Osteocyte (in vitro differentiated cells): ENCODE measurements around the gene ZNF462. TPM values are rescaled to one million over a fixed set of nuclear protein-coding genes. Genes with fewer than 3 reads are reported as not detected.

ENCODE experiments used
- DNase-seq: peaks from one replicate; pipeline ENCODE4 v3.0.0; 2021; ENCODE audit warnings: mixed read lengths; ENCODE audit not compliant: unreplicated experiment; ENCODE audit errors: extremely low spot score
- H3K27ac Mint-ChIP-seq: one replicate; pipeline ENCODE4 v1.8.0; 2021; ENCODE audit warnings: mild to moderate bottlenecking, mixed read lengths; ENCODE audit not compliant: unreplicated experiment
- H3K27me3 Mint-ChIP-seq: one replicate; pipeline ENCODE4 v1.8.0; 2021; ENCODE audit warnings: mixed read lengths; ENCODE audit not compliant: unreplicated experiment
- H3K36me3 Mint-ChIP-seq: one replicate; pipeline ENCODE4 v1.8.0; 2021; ENCODE audit warnings: mixed read lengths; ENCODE audit not compliant: unreplicated experiment
- H3K4me1 Mint-ChIP-seq: one replicate; pipeline ENCODE4 v1.8.0; 2021; ENCODE audit warnings: mixed read lengths; ENCODE audit not compliant: unreplicated experiment
- H3K4me3 Mint-ChIP-seq: one replicate; pipeline ENCODE4 v1.8.0; 2021; ENCODE audit warnings: mild to moderate bottlenecking, moderate library complexity, mixed read lengths; ENCODE audit not compliant: unreplicated experiment
- H3K9me3 Mint-ChIP-seq: one replicate; pipeline ENCODE4 v1.8.0; 2021; ENCODE audit warnings: mixed read lengths; ENCODE audit not compliant: unreplicated experiment
- CTCF ChIP-seq: fragments of 200-600 bp; sonication (generic); IDR thresholded peaks from 2 replicates; pipeline ENCODE4 v1.5.0; 2021; ENCODE audit warnings: antibody characterized with exemption, mild to moderate bottlenecking, moderate library complexity
- total RNA-seq: library from RNA; stranded (reverse); gene quantifications from 2 replicates; pipeline ENCODE4 v1.2.1, GENCODE V29; 2021

The ZNF462 gene
- total RNA-seq, 1 donor from 2014 or later, result 55.0 TPM

GRCh38 chr9:106906129-106906528, 43.2 kb downstream of the ZNF462 start:
- Mint-ChIP-seq H3K27me3 (no peaks in the 10 kb centered on the region), H3K36me3 (peaks cover 33% of the 10 kb centered on the region), H3K27ac (no peak overlapping the region), H3K4me3 (no peak overlapping the region), H3K4me1 (peaks cover 4% of the 10 kb centered on the region), H3K9me3 (peaks cover 31% of the 10 kb centered on the region)
- no peak for DNase-seq
- TF ChIP-seq CTCF, result no peak

GRCh38 chr9:106911951-106912350, 49.0 kb downstream of the ZNF462 start:
- Mint-ChIP-seq H3K4me1 (peaks cover 26% of the 10 kb centered on the region), H3K4me3 (no peak overlapping the region), H3K9me3 (peaks cover 2% of the 10 kb centered on the region), H3K36me3 (peaks cover 7% of the 10 kb centered on the region), H3K27ac (no peak overlapping the region), H3K27me3 (no peaks in the 10 kb centered on the region)
- TF ChIP-seq CTCF, result no peak
- DNase-seq, result no peak

GRCh38 chr9:106913276-106913675, 50.3 kb downstream of the ZNF462 start:
- Mint-ChIP-seq H3K9me3 (no peaks in the 10 kb centered on the region), H3K36me3 (peaks cover 5% of the 10 kb centered on the region), H3K27ac (no peak overlapping the region), H3K27me3 (no peaks in the 10 kb centered on the region), H3K4me1 (peaks cover 32% of the 10 kb centered on the region), H3K4me3 (no peak overlapping the region)
- no peak for TF ChIP-seq CTCF
- no peak for DNase-seq

GRCh38 chr9:106915851-106916250, 52.9 kb downstream of the ZNF462 start:
- no peak overlapping the region for H3K4me3 Mint-ChIP-seq
- no peaks in the 10 kb centered on the region for H3K9me3 Mint-ChIP-seq
- peaks cover 39% of the 10 kb centered on the region for H3K4me1 Mint-ChIP-seq
- H3K36me3 Mint-ChIP-seq, result peaks cover 10% of the 10 kb centered on the region
- TF ChIP-seq CTCF, result no peak
- no peak for DNase-seq
- no peak overlapping the region for H3K27ac Mint-ChIP-seq
- no peaks in the 10 kb centered on the region for H3K27me3 Mint-ChIP-seq

- Mint-ChIP-seq H3K27ac (peak overlapping the region; percentile 25), H3K36me3 (peaks cover 10% of the 10 kb centered on the region), H3K9me3 (no peaks in the 10 kb centered on the region), H3K4me3 (no peak overlapping the region), H3K4me1 (peaks cover 47% of the 10 kb centered on the region), H3K27me3 (no peaks in the 10 kb centered on the region)
- DNase-seq, result no peak
- TF ChIP-seq CTCF, result no peak
Observed at GRCh38 chr9:106916466-106917235, 53.7 kb downstream of the ZNF462 start.
